Measurements from ENCODE around the gene CDKN1C.

Gene CDKN1C

GRCh38 chr11:2867142-2867541 lies 18.4 kb downstream of the CDKN1C start:
- no peak for DNase-seq

- DNase-seq, result no peak
Measured at GRCh38 chr11:2865922-2866577, 19.5 kb downstream of the CDKN1C start.

GRCh38 chr11:2864901-2865300 lies 20.7 kb downstream of the CDKN1C start:
- no peak for DNase-seq

GRCh38 chr11:2863276-2863618 lies 22.3 kb downstream of the CDKN1C start:
- DNase-seq, result no peak

- DNase-seq, result no peak
Measured at GRCh38 chr11:2862395-2863275, 22.9 kb downstream of the CDKN1C start.

GRCh38 chr11:2860636-2861035 lies 24.9 kb downstream of the CDKN1C start:
- DNase-seq, result no peak

- DNase-seq, result no peak
Measured at GRCh38 chr11:2859699-2860037, 25.9 kb downstream of the CDKN1C start.

GRCh38 chr11:2858995-2859698 lies 26.4 kb downstream of the CDKN1C start:
- no peak for DNase-seq

- no peak for DNase-seq
Measured at GRCh38 chr11:2857918-2858317, 27.7 kb downstream of the CDKN1C start.

GRCh38 chr11:2857276-2857675 lies 28.3 kb downstream of the CDKN1C start:
- DNase-seq, result no peak

GRCh38 chr11:2855162-2855561 lies 30.4 kb downstream of the CDKN1C start:
- no peak for DNase-seq

- no peak for DNase-seq
Measured at GRCh38 chr11:2853997-2854560, 31.5 kb downstream of the CDKN1C start.

GRCh38 chr11:2853401-2853800 lies 32.2 kb downstream of the CDKN1C start:
- no peak for DNase-seq

GRCh38 chr11:2849994-2850770 lies 35.4 kb downstream of the CDKN1C start:
- DNase-seq, result no peak

GRCh38 chr11:2848497-2848896 lies 37.1 kb downstream of the CDKN1C start:
- no peak for DNase-seq

- DNase-seq, result no peak
Measured at GRCh38 chr11:2847561-2847960, 38.0 kb downstream of the CDKN1C start.

- no peak for DNase-seq
Measured at GRCh38 chr11:2846470-2846869, 39.1 kb downstream of the CDKN1C start.

GRCh38 chr11:2846056-2846455 lies 39.5 kb downstream of the CDKN1C start:
- no peak for DNase-seq

GRCh38 chr11:2844996-2845395 lies 40.6 kb downstream of the CDKN1C start:
- no peak for DNase-seq

GRCh38 chr11:2844116-2844842 lies 41.3 kb downstream of the CDKN1C start:
- DNase-seq, result no peak

- DNase-seq, result no peak
Measured at GRCh38 chr11:2843551-2843950, 42.0 kb downstream of the CDKN1C start.

- no peak for DNase-seq
Measured at GRCh38 chr11:2842876-2843275, 42.7 kb downstream of the CDKN1C start.

Measured in activated CD4-positive, alpha-beta T cell treated with anti-CD3 and anti-CD28 coated beads, Interleukin-2, amount 50 U/mL, for 1 hour (primary cell).